PC-9 (cell line): ENCODE data around the gene ADIPOR2.

ENCODE experiments used
- EZH2 ChIP-seq: fragments of 200-600 bp; sonication (generic); IDR thresholded peaks from 2 replicates; pipeline ENCODE4 v1.8.0; 2017; ENCODE audit warnings: antibody characterized with exemption, low read depth
- TF ChIP-seq, protein P1 (sequence below): fragments of 200-600 bp; sonication (generic); conservative IDR thresholded peaks from 2 replicates; pipeline ENCODE4 v1.6.1; 2017; ENCODE audit warnings: mixed run types, antibody characterized with exemption, mild to moderate bottlenecking, moderate library complexity

DNA sequence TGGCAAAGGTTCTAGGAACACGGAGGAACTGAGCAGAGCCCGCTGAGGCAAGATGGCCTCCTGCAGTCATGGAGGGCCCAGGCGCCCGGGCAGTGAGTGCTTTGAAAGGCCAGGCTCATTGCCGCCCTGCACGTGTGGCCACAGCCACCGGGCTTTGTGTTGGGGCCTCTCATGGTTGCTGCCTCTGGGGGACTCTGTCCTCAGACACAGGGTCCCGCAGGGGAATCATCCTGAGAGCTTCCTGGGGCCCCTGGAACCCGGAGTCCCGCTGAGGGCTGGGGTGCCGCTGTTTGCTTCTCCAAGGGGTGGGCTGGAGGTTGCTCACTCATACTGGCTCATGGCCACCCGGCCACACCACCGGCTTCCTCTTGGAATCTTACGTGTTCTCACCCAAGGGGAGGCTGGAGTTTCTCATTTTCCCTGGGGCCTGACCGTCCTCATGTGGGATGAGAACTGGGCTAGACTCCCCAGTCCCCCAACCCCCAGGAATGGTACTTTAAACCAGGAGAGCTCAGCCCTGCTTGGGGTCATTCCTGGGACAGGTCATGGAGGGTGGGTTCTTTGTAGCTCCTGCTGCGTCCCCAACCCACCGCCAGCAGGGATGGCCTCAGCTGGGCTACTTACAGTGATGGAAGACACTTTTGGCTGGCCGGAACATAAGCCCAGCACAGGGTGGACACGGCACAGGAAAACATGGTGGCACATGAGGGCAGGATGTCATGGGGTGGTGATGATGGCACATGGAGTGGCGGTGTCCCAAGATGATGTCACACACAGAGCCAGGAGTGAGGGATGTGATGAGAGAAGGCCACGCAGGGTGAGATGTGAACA lies 108.4 kb downstream of the ADIPOR2 start:
- TF ChIP-seq, protein P1, sequence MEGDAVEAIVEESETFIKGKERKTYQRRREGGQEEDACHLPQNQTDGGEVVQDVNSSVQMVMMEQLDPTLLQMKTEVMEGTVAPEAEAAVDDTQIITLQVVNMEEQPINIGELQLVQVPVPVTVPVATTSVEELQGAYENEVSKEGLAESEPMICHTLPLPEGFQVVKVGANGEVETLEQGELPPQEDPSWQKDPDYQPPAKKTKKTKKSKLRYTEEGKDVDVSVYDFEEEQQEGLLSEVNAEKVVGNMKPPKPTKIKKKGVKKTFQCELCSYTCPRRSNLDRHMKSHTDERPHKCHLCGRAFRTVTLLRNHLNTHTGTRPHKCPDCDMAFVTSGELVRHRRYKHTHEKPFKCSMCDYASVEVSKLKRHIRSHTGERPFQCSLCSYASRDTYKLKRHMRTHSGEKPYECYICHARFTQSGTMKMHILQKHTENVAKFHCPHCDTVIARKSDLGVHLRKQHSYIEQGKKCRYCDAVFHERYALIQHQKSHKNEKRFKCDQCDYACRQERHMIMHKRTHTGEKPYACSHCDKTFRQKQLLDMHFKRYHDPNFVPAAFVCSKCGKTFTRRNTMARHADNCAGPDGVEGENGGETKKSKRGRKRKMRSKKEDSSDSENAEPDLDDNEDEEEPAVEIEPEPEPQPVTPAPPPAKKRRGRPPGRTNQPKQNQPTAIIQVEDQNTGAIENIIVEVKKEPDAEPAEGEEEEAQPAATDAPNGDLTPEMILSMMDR = no peak
- no peak for TF ChIP-seq EZH2
